HG03175 (cell line): ENCODE results near the gene LRP6.
"Not testable (repeated sequence)": the region's sequence is repeated elsewhere in the genome, so short reads cannot be mapped to it uniquely, and the experiment has no call there.

Experiments
- ATAC-seq: cut with Tn5 transposase; IDR thresholded peaks from one replicate; pipeline ENCODE4 v1.9.1; 2021; ENCODE audit warnings: mild to moderate bottlenecking, moderate library complexity; ENCODE audit not compliant: unreplicated experiment

Gene LRP6

GRCh38 chr12:12265571-12266388 lies 1.1 kb downstream of the LRP6 start:
- no peak for ATAC-seq

GRCh38 chr12:12265035-12265434 lies 1.8 kb downstream of the LRP6 start:
- ATAC-seq, result no peak

GRCh38 chr12:12263909-12264308 lies 2.9 kb downstream of the LRP6 start:
- no peak for ATAC-seq

- ATAC-seq, result not testable (repeated sequence)
These were observed 10.5 kb downstream of the LRP6 start for GRCh38 chr12:12256291-12256757.

GRCh38 chr12:12254553-12254952 lies 12.3 kb downstream of the LRP6 start:
- ATAC-seq, result no peak

- ATAC-seq, result no peak
These were observed 17.4 kb downstream of the LRP6 start for GRCh38 chr12:12249216-12250050.

GRCh38 chr12:12247584-12247983 lies 19.3 kb downstream of the LRP6 start:
- no peak for ATAC-seq

- no peak for ATAC-seq
These were observed 22.5 kb downstream of the LRP6 start for GRCh38 chr12:12244341-12244740.

GRCh38 chr12:12240662-12241340 lies 26.0 kb downstream of the LRP6 start:
- ATAC-seq, result no peak

GRCh38 chr12:12239127-12239526 lies 27.7 kb downstream of the LRP6 start:
- ATAC-seq, result no peak

- ATAC-seq, result no peak
These were observed 28.2 kb downstream of the LRP6 start for GRCh38 chr12:12238605-12239004.

- no peak for ATAC-seq
These were observed 29.9 kb downstream of the LRP6 start for GRCh38 chr12:12236896-12237295.

- ATAC-seq, result no peak
These were observed 36.6 kb downstream of the LRP6 start for GRCh38 chr12:12230275-12230674.

GRCh38 chr12:12229556-12230092 lies 37.2 kb downstream of the LRP6 start:
- ATAC-seq, result no peak

GRCh38 chr12:12228402-12228801 lies 38.4 kb downstream of the LRP6 start:
- ATAC-seq, result no peak

- no peak for ATAC-seq
These were observed 40.7 kb downstream of the LRP6 start for GRCh38 chr12:12226187-12226586.

GRCh38 chr12:12224240-12224940 lies 42.5 kb downstream of the LRP6 start:
- ATAC-seq, result no peak

GRCh38 chr12:12221560-12221959 lies 45.3 kb downstream of the LRP6 start:
- ATAC-seq, result no peak

GRCh38 chr12:12219664-12220063 lies 47.2 kb downstream of the LRP6 start:
- no peak for ATAC-seq

- no peak for ATAC-seq
These were observed 49.9 kb downstream of the LRP6 start for GRCh38 chr12:12217018-12217359.
